ENCODE data around the gene TEX22. TPM values are rescaled to one million over a fixed set of nuclear protein-coding genes. Genes with fewer than 3 reads are reported as not detected.

TEX22 gene
- total and polyA plus RNA-seq, 9 donors: 0.11 to 5.1 (median 2.5) TPM; not detected in 1

DNA sequence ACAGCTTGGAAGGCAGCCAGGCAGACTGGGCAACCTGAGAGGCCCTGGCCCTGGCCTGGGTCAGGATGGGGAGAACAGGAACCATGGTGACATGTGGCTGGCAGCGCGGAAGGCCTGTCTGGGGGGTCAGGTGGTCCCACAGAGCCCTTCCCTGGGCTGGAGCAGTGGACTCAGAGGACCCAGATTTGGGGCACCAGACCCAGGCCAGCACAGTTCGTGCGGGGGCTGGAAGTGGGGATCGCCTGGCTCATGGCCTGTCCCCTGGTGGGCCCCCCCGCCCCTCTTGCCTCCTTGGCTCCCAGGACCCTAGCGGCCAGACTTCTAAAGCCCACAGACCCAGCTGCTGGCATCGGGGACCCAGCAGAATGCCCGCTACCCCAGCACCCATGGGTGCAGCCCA is 42.7 kb downstream of the TEX22 start:
- H3K4me3 ChIP-seq: no peak overlapping the region
- no peak for TF ChIP-seq POLR2A (IDR thresholded peaks at IDR 0.05)
- TF ChIP-seq EP300 (IDR thresholded peaks at IDR 0.05): no peak
- TF ChIP-seq CTCF (IDR thresholded peaks at IDR 0.05): no peak
- H3K4me1 ChIP-seq (ENCODE audit: insufficient read depth): peaks cover 2% of the 10 kb centered on the region
- no peak for DNase-seq
- H3K27me3 ChIP-seq: no peaks in the 10 kb centered on the region
- intact Hi-C loops (cut with DNase I): no loop called here
- no peak overlapping the region for H3K27ac ChIP-seq
- H3K9me3 ChIP-seq: no peaks in the 10 kb centered on the region
- WGBS, 3 donors: 94 to 100% (median 98%) methylated on average over 5 to 9 of the region's 9 CpGs
- H3K36me3 ChIP-seq: no peaks in the 10 kb centered on the region

DNA sequence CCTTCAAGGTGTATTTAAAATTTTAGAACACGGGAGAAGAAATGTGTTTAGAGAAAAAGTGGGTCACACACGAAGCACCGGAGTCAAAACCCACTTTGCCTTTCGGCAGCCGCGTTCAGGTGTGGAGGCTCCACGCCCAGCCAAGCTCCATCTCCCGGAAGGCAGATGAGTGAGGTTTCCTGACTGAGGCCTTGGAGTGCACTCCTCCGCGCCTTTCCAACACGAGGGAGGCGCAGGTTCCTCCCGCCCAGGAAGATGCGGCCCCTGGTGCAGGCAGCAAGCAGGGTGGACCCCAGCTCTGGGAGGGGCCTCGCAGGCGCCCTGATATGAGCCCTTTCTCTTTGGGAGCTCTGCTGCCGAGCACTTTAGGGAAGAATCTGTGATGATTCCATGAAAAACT is 43.8 kb downstream of the TEX22 start:
- 68 to 70% (median 70%) methylated on average over 17 of the region's 17 CpGs for WGBS, 3 donors
- intact Hi-C loops (cut with DNase I): no loop called here
- no peak overlapping the region for H3K4me3 ChIP-seq
- H3K36me3 ChIP-seq: no peaks in the 10 kb centered on the region
- no peak for DNase-seq
- no peak overlapping the region for H3K27ac ChIP-seq
- peaks cover 2% of the 10 kb centered on the region for H3K4me1 ChIP-seq (ENCODE audit: insufficient read depth)
- no peaks in the 10 kb centered on the region for H3K27me3 ChIP-seq
- TF ChIP-seq POLR2A (IDR thresholded peaks at IDR 0.05) (no peak), EP300 (IDR thresholded peaks at IDR 0.05) (no peak), CTCF (IDR thresholded peaks at IDR 0.05) (no peak)
- no peaks in the 10 kb centered on the region for H3K9me3 ChIP-seq

GRCh38 chr14:105442834-105443233 is 44.5 kb downstream of the TEX22 start:
- Histone ChIP-seq H3K4me3 (no peak overlapping the region), H3K27me3 (no peaks in the 10 kb centered on the region), H3K9me3 (no peaks in the 10 kb centered on the region), H3K27ac (no peak overlapping the region), H3K4me1 (ENCODE audit: insufficient read depth) (peaks cover 2% of the 10 kb centered on the region), H3K36me3 (no peaks in the 10 kb centered on the region)
- 83 to 87% (median 85%) methylated on average over 12 of the region's 12 CpGs for WGBS, 3 donors
- TF ChIP-seq EP300 (IDR thresholded peaks at IDR 0.05) (no peak), CTCF (IDR thresholded peaks at IDR 0.05) (no peak), POLR2A (IDR thresholded peaks at IDR 0.05) (no peak)
- no peak for DNase-seq
- intact Hi-C loops (cut with DNase I): no loop called here

DNA sequence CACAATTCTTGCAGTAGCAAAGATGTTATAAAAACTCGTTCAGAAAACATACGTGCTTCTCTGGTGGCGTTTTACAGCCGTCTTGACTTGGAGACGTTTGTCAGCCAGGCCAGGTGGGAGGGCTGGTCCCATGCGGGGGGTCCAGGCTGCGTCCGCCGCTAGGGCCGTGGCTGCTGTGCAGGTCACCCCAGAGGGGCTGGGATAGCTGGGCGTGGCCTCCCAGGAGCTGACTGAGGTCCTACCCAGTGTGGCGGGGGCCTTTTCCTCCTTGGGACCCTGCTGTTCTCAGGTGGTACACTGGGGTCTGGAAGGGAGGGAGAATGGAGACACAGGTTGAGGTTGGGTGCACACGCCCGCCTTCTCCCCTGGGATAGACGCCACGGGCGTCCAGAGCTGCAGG is 46.5 kb downstream of the TEX22 start:
- no peaks in the 10 kb centered on the region for H3K9me3 ChIP-seq
- TF ChIP-seq CTCF (IDR thresholded peaks at IDR 0.05) (no peak), POLR2A (IDR thresholded peaks at IDR 0.05) (no peak), EP300 (IDR thresholded peaks at IDR 0.05) (no peak)
- H3K4me1 ChIP-seq (ENCODE audit: insufficient read depth): peaks cover 2% of the 10 kb centered on the region
- no peak overlapping the region for H3K4me3 ChIP-seq
- no peak overlapping the region for H3K27ac ChIP-seq
- DNase-seq: no peak
- H3K36me3 ChIP-seq: no peaks in the 10 kb centered on the region
- 76 to 85% (median 85%) methylated on average over 17 of the region's 17 CpGs for WGBS, 3 donors
- intact Hi-C loops (cut with DNase I): no loop called here
- no peaks in the 10 kb centered on the region for H3K27me3 ChIP-seq

- DNase-seq: no peak
- no peak for TF ChIP-seq POLR2A (IDR thresholded peaks at IDR 0.05)
- TF ChIP-seq CTCF (IDR thresholded peaks at IDR 0.05): no peak
- TF ChIP-seq EP300 (IDR thresholded peaks at IDR 0.05): no peak
- H3K27ac ChIP-seq: no peak overlapping the region
- no peaks in the 10 kb centered on the region for H3K27me3 ChIP-seq
- no peak overlapping the region for H3K4me3 ChIP-seq
- peaks cover under 1% of the 10 kb centered on the region for H3K4me1 ChIP-seq (ENCODE audit: insufficient read depth)
- WGBS, 3 donors: 82 to 86% (median 84%) methylated on average over 24 of the region's 24 CpGs
- H3K36me3 ChIP-seq: no peaks in the 10 kb centered on the region
- intact Hi-C loops (cut with DNase I): no loop called here
- no peaks in the 10 kb centered on the region for H3K9me3 ChIP-seq
These were observed 47.0 kb downstream of the TEX22 start for GRCh38 chr14:105445290-105445689.

Data from ovary (tissue), 9 donors.